Measurements from ENCODE around the gene RPAP3.

Gene RPAP3

GRCh38 chr12:47746523-47746922 lies 40.7 kb upstream of the RPAP3 start:
- Histone ChIP-seq H3K4me3 (ENCODE audit: insufficient read length, low read depth) (no peak overlapping the region), H3K4me1 (ENCODE audit: insufficient read depth, insufficient read length) (peaks cover 9% of the 10 kb centered on the region), H3K36me3 (ENCODE audit: insufficient read depth, insufficient read length, low read length) (no peaks in the 10 kb centered on the region), H3K9me3 (ENCODE audit: insufficient read depth, low read length) (no peaks in the 10 kb centered on the region), H3K9ac (ENCODE audit: insufficient read length, low read depth) (no peak overlapping the region), H3K27me3 (ENCODE audit: insufficient read depth, insufficient read length) (peaks cover 3% of the 10 kb centered on the region)
- no peak for DNase-seq (ENCODE audit: low read depth, low spot score)
- TF ChIP-seq SUZ12 (IDR thresholded peaks at IDR 0.05; ENCODE audit: extremely low read depth, insufficient read depth, insufficient read length) (no peak), ZNF274 (IDR thresholded peaks at IDR 0.05; ENCODE audit: low read depth, low read length) (no peak), YY1 (IDR thresholded peaks at IDR 0.05; ENCODE audit: insufficient read depth, insufficient read length) (no peak)

DNA sequence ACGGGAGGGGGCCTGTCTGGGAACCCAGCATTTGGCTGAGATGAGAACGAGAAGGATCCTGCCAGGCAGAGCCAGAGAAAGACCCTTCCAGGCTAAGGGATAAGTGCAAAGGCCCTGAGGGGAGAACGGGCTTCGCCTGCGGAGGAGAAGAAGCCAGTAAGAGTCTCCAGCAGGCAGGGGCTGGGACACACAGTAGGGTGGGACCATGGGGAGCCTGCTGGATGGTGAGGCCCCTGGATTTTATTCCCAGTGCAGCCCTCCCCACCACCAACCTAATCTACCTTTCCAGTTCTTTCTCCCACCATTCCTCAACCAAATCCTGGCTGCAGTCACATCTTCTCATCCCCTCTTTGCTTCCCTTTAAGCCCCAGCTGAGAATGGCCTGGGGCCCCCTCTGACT lies 40.2 kb upstream of the RPAP3 start:
- no peak overlapping the region for H3K9ac ChIP-seq (ENCODE audit: insufficient read length, low read depth)
- H3K4me3 ChIP-seq (ENCODE audit: insufficient read length, low read depth) = no peak overlapping the region
- H3K4me1 ChIP-seq (ENCODE audit: insufficient read depth, insufficient read length) = peaks cover 10% of the 10 kb centered on the region
- no peaks in the 10 kb centered on the region for H3K36me3 ChIP-seq (ENCODE audit: insufficient read depth, insufficient read length, low read length)
- no peaks in the 10 kb centered on the region for H3K9me3 ChIP-seq (ENCODE audit: insufficient read depth, low read length)
- H3K27me3 ChIP-seq (ENCODE audit: insufficient read depth, insufficient read length) = peaks cover 3% of the 10 kb centered on the region
- TF ChIP-seq SUZ12 (IDR thresholded peaks at IDR 0.05; ENCODE audit: extremely low read depth, insufficient read depth, insufficient read length) (no peak), ZNF274 (IDR thresholded peaks at IDR 0.05; ENCODE audit: low read depth, low read length) (no peak), YY1 (IDR thresholded peaks at IDR 0.05; ENCODE audit: insufficient read depth, insufficient read length) (no peak)
- DNase-seq (ENCODE audit: low read depth, low spot score) = no peak

DNA sequence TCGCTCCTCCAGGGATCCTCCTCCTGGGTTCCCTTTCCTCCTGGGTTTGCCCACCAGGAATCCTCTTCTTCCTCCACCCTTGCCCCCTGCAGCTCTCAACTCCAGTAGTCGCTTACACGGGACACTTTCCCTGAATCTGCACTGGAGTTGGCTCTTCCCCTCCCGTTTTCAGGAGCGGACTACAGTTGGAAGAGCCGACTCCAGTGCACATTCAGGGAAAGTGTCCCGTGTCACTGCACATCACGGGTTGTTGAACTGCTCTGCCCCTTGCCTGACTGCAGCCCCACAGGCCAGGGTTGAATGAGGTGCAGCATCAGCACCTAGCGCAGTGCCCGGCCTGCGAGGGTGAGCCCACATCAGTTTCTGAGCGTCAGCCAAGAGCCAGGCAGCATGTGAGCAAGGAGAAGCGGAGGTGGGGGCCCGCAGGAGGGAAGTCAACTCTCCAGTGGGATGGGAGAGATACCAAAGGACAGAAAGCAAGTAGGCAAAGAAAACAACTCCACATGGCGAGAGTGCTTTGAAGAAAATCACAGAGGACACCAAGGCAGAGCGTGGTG lies 39.7 kb upstream of the RPAP3 start:
- Histone ChIP-seq H3K9ac (ENCODE audit: insufficient read length, low read depth) (no peak overlapping the region), H3K36me3 (ENCODE audit: insufficient read depth, insufficient read length, low read length) (no peaks in the 10 kb centered on the region), H3K9me3 (ENCODE audit: insufficient read depth, low read length) (no peaks in the 10 kb centered on the region), H3K4me3 (ENCODE audit: insufficient read length, low read depth) (no peak overlapping the region), H3K27me3 (ENCODE audit: insufficient read depth, insufficient read length) (peaks cover 3% of the 10 kb centered on the region), H3K4me1 (ENCODE audit: insufficient read depth, insufficient read length) (peaks cover 14% of the 10 kb centered on the region)
- TF ChIP-seq YY1 (IDR thresholded peaks at IDR 0.05; ENCODE audit: insufficient read depth, insufficient read length) (no peak), SUZ12 (IDR thresholded peaks at IDR 0.05; ENCODE audit: extremely low read depth, insufficient read depth, insufficient read length) (no peak), ZNF274 (IDR thresholded peaks at IDR 0.05; ENCODE audit: low read depth, low read length) (no peak)
- DNase-seq (ENCODE audit: low read depth, low spot score) = no peak

DNA sequence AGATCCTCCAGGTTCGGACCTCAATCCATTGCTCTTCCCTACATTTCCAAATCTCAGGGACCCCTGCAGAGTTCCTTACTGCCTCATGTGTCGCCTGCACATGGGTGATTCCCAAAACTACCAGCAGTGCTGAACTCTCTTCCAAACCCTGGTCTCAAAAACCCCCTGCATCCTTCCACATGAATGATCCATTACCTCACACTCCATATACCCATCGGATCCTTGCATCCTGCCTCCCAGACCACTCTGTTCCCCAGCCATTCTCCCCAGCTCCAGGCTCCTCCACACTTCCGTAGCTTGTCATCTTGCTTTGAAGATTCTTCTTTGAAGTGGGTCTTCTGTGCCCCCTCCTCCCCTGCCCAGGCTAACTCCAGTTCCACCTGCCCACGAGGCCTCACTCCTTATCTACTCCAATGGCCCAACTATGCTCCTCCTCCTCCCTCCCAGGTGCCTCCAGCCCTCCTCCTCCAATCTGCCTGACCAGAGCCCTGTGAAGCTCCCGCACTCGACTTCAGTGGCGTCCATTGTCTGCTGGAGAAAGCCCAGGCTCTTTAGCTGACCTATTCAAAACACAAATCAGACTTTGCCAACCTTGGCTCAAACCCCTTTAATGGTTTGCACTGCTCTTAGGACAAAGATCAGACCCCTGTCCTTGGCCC lies 39.1 kb upstream of the RPAP3 start:
- DNase-seq (ENCODE audit: low read depth, low spot score) = no peak
- no peaks in the 10 kb centered on the region for H3K36me3 ChIP-seq (ENCODE audit: insufficient read depth, insufficient read length, low read length)
- peaks cover 3% of the 10 kb centered on the region for H3K27me3 ChIP-seq (ENCODE audit: insufficient read depth, insufficient read length)
- no peaks in the 10 kb centered on the region for H3K9me3 ChIP-seq (ENCODE audit: insufficient read depth, low read length)
- peaks cover 20% of the 10 kb centered on the region for H3K4me1 ChIP-seq (ENCODE audit: insufficient read depth, insufficient read length)
- no peak for TF ChIP-seq ZNF274 (IDR thresholded peaks at IDR 0.05; ENCODE audit: low read depth, low read length)
- TF ChIP-seq SUZ12 (IDR thresholded peaks at IDR 0.05; ENCODE audit: extremely low read depth, insufficient read depth, insufficient read length) = no peak
- no peak for TF ChIP-seq YY1 (IDR thresholded peaks at IDR 0.05; ENCODE audit: insufficient read depth, insufficient read length)
- H3K4me3 ChIP-seq (ENCODE audit: insufficient read length, low read depth) = no peak overlapping the region
- H3K9ac ChIP-seq (ENCODE audit: insufficient read length, low read depth) = no peak overlapping the region

- no peak for DNase-seq (ENCODE audit: low read depth, low spot score)
- peaks cover 3% of the 10 kb centered on the region for H3K27me3 ChIP-seq (ENCODE audit: insufficient read depth, insufficient read length)
- peaks cover 20% of the 10 kb centered on the region for H3K4me1 ChIP-seq (ENCODE audit: insufficient read depth, insufficient read length)
- no peak overlapping the region for H3K9ac ChIP-seq (ENCODE audit: insufficient read length, low read depth)
- no peak for TF ChIP-seq ZNF274 (IDR thresholded peaks at IDR 0.05; ENCODE audit: low read depth, low read length)
- no peak for TF ChIP-seq SUZ12 (IDR thresholded peaks at IDR 0.05; ENCODE audit: extremely low read depth, insufficient read depth, insufficient read length)
- TF ChIP-seq YY1 (IDR thresholded peaks at IDR 0.05; ENCODE audit: insufficient read depth, insufficient read length) = no peak
- H3K9me3 ChIP-seq (ENCODE audit: insufficient read depth, low read length) = no peaks in the 10 kb centered on the region
- H3K4me3 ChIP-seq (ENCODE audit: insufficient read length, low read depth) = no peak overlapping the region
- H3K36me3 ChIP-seq (ENCODE audit: insufficient read depth, insufficient read length, low read length) = no peaks in the 10 kb centered on the region
Measured at GRCh38 chr12:47744005-47744651, 38.3 kb upstream of the RPAP3 start.

- H3K36me3 ChIP-seq (ENCODE audit: insufficient read depth, insufficient read length, low read length) = no peaks in the 10 kb centered on the region
- DNase-seq (ENCODE audit: low read depth, low spot score) = no peak
- no peak for TF ChIP-seq ZNF274 (IDR thresholded peaks at IDR 0.05; ENCODE audit: low read depth, low read length)
- TF ChIP-seq YY1 (IDR thresholded peaks at IDR 0.05; ENCODE audit: insufficient read depth, insufficient read length) = no peak
- no peak for TF ChIP-seq SUZ12 (IDR thresholded peaks at IDR 0.05; ENCODE audit: extremely low read depth, insufficient read depth, insufficient read length)
- no peak overlapping the region for H3K9ac ChIP-seq (ENCODE audit: insufficient read length, low read depth)
- H3K9me3 ChIP-seq (ENCODE audit: insufficient read depth, low read length) = no peaks in the 10 kb centered on the region
- peaks cover 3% of the 10 kb centered on the region for H3K27me3 ChIP-seq (ENCODE audit: insufficient read depth, insufficient read length)
- no peak overlapping the region for H3K4me3 ChIP-seq (ENCODE audit: insufficient read length, low read depth)
- peaks cover 20% of the 10 kb centered on the region for H3K4me1 ChIP-seq (ENCODE audit: insufficient read depth, insufficient read length)
Measured at GRCh38 chr12:47743311-47743860, 37.6 kb upstream of the RPAP3 start.

GRCh38 chr12:47742253-47742825 lies 36.5 kb upstream of the RPAP3 start:
- no peak overlapping the region for H3K4me3 ChIP-seq (ENCODE audit: insufficient read length, low read depth)
- H3K36me3 ChIP-seq (ENCODE audit: insufficient read depth, insufficient read length, low read length) = no peaks in the 10 kb centered on the region
- H3K9me3 ChIP-seq (ENCODE audit: insufficient read depth, low read length) = no peaks in the 10 kb centered on the region
- DNase-seq (ENCODE audit: low read depth, low spot score) = peak; percentile 43
- peaks cover 3% of the 10 kb centered on the region for H3K27me3 ChIP-seq (ENCODE audit: insufficient read depth, insufficient read length)
- H3K4me1 ChIP-seq (ENCODE audit: insufficient read depth, insufficient read length) = peaks cover 20% of the 10 kb centered on the region
- no peak for TF ChIP-seq SUZ12 (IDR thresholded peaks at IDR 0.05; ENCODE audit: extremely low read depth, insufficient read depth, insufficient read length)
- no peak for TF ChIP-seq YY1 (IDR thresholded peaks at IDR 0.05; ENCODE audit: insufficient read depth, insufficient read length)
- no peak for TF ChIP-seq ZNF274 (IDR thresholded peaks at IDR 0.05; ENCODE audit: low read depth, low read length)
- no peak overlapping the region for H3K9ac ChIP-seq (ENCODE audit: insufficient read length, low read depth)

Measured in NT2/D1 (cell line).